T-helper 22 cell (primary cell): Measurements from ENCODE around the gene LRRC3.

Experiments used
- DNase-seq: peaks from one replicate; pipeline ENCODE4 v3.0.0-alpha.2; 2020; ENCODE audit warnings: low read depth

The LRRC3 gene

DNA sequence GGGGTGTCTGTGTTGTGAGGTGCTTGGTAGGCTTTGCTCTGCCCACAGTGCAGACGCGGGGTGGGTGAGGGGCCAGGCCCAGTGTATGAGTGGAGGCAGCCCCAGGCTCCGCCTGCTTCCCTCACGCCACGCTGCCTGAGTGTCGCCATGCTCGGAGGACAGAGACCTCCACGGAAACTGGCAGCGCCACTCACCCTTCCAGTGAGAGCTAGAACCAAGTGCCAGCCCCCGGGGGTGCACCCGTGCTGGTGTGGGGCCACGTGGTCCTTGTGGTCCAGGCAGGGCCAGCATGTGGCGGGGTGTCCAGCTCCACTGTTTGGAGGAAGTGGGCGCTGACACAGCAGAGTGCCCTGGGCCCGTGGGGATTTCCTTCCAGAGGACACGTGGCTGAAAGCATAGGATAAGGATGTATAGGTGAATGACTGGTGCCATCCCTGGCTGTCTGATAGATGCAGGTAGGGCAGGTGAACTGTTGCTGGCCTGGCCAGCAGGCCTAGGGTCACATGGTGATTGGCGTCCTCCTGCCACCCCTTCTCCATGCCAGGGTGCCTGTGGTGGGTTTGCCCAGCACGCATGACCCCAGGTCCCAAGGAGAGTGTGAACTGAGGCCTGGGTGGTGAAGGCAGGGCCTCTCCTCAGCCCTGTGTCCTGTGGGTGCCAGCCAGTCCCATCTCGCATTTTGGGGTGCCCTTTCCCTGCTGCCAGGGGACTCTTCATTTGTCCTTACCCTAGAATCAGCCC lies 3.8 kb downstream of the LRRC3 start:
- no peak for DNase-seq

DNA sequence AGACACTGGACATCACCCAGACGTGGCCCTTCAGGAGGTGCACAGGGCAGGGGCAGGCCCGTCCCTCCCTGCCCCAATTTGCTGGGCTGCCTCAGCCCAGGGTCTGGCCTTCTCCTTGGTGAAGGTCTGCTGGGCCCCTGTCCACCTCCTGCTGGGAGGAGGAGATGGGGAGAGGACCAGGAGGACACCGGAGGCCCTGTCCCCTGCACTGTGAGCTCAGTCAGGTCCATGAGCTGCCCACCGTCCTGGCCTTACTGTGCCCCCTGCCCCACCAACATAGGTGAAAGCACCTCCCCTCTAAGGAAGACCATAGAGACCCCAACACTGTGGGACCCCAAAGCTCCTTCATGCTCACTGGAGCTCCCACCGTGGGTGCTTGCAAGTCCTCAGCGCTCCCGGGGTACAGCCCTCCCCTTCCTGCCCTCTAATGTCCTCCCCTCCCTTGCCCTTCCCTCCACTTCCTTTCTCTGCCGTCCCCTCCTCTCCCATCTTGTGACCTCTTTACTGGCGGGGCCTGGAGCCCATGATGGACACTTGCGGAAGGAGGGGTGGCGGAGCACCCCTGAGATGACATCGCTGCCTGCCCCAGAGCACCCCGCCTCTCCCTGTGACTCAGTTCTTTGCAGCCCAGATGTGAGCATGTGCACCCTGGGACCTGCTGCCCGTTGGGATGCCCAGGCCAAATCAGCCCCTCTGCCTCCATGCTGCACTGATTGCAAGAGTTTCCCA lies 4.6 kb downstream of the LRRC3 start:
- DNase-seq = no peak

DNA sequence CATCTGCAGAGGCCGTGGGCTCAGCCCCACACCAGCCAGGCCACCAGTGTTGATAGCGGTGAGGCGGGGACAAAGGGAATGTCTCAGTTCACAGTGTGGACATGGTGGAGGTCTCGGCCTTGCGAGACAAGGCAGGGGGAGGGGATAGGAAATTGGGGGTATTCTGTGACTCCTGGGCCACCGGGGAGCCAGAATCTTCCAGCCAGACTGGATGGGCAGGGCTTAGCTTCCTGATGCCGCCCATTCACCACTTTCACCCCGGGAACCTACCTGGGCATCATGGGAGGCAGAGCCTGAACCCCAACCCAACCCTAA lies 5.1 kb downstream of the LRRC3 start:
- no peak for DNase-seq

DNA sequence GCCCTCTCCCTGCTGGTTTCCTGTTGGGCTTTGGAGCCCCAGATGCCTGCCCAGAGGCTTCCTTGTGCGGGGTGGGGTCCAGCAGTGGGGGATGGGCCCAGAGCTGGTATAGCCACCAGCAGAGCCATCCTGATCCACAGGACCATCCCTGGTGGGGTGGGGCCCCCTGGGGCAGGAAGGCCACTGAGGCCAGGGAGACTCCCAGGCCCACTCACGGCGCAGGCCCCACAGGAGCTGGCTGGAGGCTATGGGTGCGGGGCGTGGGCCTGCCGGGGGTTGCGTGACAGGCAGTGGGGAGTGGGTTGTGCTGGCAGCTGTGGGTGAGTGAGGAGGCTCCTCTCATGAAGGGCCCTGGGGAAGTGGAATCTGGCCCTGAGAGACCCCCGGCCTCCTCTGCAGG lies 5.7 kb downstream of the LRRC3 start:
- DNase-seq = no peak

DNA sequence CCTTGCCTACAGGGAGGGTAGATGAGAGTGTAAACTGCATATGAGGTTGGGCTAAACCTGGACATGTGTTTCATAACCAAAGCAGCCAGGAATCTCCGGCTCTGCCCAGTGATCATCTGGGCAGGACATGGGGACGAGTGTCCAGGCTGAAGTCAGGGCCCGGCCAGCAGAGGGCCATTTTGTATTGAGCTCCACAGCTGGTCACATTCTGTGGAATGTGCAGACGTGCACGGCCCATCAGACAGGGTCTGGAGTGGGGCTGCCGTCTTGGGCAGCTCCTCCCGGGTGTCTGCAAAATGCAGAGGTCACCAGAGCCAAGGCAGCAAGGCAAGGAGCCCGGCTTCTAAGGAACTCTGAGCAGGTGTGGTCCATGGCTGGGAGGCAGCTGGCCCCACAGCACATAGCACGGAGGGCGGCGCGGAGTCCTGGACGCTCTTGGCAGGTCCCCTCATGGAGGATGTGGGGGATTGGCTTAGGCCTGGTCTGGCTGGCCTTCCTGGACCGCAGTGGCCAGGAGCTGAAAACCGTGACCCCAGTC lies 6.2 kb downstream of the LRRC3 start:
- no peak for DNase-seq

DNA sequence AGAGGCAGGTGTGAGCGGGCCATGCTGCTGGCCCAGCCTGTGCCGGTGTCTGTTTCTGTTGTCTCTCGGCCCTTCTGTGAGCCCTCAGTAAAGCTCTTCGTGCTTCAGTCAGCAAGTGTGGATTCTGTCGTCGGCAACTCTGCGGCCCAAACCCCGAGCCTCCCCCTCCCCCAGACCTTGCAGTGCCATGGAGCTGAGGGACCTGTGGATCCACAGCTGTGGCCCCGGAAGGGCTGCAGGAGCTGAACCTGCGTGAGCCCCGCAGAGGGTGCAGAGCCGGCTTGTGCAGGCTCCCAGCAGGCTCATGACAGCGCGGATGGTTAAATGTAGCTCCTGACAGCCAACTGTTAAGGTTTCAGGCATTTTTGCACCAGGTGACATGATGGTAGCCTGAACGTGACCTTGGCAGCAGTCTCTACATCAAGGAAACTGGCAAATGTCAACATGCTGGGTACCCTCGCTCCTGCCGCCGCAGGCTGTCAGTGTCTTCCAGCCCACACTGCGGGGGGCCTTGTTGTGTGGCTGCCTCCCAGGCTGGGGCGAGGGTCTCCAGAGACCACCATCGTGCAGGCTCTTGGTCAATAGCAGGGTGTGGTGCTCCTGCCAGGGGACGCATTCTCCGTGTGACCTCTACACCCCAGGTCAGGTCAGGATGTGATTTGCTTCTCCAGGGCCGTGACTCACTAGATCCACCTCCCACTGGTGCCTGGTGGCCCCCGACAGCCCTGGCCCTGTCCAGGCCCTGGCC lies 7.0 kb downstream of the LRRC3 start:
- no peak for DNase-seq

DNA sequence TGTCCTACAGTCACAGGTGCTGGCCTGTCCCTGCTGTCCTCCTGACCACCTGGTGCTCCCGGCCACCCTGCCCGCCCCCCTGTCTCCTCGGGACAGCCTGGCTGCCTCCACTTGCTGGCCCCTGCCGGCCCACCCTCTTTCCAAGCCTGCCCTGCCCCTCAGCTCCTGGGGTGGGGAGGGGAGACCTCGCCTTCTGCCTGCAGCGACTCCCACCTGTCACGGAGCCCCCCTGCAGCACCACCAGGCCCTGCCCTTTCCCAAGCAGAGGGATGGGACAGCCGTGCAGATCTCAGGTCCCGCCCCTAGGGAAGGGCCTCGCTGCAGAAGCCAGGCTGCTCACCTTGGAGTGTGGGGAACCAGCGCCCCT lies 7.5 kb downstream of the LRRC3 start:
- no peak for DNase-seq

DNA sequence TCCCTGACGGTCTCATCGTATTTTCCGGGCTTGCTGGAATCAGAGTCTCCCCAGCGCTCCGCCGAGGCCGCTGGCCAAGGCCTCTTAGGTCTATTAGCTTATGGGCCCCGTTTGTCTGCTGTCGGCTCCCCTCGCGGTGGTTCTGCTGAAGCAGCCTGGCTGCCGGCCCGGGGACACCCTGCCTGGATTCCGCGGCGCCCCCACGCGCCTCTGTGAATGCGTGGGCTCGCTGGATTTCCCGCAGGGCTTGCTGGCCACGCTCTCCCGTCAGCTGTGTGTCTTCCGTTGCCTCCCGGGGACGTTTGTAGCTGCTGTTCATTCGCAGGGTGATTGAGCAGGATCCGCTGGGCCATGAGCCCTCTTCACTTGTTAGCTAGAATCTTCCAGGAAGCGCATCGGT lies 8.4 kb downstream of the LRRC3 start:
- DNase-seq = no peak

DNA sequence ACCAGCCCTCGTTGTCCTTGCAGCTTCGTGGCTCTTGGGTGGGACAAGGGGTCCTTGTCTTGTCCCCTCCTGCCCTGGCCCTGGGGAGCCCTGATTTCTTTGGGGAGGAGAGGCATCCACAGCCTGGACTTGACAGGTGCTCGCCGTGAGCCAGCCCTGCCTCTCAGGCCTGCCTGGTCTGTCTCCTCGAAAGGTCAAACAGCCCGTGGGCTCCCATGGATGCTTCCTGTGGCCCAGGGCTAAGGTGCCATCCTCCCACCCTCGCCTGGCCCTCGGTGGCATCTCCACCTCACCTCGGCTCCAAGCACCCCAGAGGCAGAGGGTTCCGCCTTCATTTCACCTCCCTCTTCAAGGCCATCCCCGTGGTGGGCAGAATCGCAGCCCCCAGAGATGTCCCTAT lies 9.0 kb downstream of the LRRC3 start:
- no peak for DNase-seq

DNA sequence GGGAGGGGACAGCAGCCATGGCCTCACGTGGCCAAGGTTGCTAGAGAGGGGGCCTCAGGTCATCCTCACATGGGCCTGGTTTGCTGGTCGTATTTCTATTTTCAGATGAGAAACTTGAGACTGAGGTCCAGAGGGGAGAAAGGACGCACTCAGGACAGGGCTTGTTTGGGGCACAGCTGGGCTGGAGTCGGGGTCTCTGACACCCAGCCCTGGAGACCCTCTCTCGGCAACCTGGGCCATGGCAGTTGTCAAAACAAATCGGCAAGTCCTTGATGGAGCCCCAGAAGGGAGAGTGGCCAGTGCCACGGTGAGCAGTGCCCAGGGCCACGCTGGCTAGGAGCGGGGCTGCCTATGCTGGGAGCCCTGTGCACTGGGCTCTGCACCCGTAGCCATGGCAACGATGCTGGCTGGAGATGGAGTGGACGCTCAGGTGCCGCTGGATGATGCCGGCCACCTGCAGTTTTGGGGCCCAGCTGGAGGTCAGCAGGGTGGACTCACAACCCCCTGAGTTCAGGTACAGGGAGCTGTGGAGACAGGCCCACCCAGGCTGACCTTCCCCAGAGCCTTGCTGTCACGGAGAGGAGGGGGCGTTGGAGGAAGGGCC lies 11.1 kb downstream of the LRRC3 start:
- DNase-seq = no peak

DNA sequence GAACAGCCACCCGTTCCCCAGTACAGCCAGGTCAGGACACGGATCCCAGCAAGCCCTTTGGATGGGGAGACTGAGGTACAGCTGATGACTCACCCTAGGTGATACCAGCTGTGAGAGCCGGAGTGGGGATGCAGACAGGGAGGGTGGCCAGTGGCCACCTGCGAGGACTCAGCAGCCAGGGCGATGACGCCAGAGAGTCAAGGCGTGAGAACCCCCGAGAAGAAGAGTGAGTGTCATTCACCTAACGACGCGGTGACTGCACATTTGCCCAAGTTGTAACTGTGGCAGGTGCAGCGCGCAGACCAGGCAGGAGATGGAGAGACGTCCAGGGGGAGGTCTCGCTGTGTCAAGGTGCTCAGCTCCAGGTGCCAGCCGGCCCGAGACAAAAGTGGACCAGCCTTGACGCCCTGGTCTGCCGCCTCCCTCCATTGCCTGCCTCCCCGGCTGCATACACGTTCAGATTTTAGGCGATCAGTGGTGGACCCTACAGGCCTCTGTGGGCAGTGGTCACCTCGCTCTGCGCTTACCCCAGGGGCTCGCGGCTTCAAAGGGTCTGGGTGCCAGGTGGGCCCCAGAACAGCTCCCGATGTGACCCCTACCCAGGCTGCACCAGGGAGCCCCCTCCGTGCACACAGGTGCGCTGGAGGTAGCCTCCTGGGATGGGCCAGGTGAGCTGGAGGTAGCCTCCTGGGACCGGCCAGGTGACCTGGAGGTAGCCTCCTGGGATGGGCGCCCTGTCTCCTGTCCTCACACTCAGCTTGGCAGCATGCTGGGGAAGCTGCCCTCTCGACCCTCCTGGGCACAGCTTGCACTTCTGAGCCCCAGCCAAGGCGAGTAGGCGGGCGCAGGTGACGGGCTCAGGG lies 11.9 kb downstream of the LRRC3 start:
- DNase-seq = no peak

DNA sequence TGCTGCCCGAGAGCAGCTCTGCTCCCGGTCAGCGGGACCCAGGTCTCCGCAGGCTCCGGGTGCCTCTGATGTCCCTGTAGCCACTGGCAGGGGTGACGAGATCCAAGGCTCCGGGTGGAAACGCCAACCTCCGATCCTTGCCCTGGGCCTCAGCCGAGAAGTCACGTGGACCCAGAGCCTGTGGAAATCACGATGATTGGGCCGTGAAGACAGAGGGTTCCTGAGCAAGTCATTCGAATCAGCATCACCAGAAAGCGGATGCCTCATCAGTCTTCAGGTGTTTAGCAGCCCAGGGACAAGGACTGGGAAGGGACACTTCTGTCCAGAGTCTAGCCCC lies 12.5 kb downstream of the LRRC3 start:
- no peak for DNase-seq

DNA sequence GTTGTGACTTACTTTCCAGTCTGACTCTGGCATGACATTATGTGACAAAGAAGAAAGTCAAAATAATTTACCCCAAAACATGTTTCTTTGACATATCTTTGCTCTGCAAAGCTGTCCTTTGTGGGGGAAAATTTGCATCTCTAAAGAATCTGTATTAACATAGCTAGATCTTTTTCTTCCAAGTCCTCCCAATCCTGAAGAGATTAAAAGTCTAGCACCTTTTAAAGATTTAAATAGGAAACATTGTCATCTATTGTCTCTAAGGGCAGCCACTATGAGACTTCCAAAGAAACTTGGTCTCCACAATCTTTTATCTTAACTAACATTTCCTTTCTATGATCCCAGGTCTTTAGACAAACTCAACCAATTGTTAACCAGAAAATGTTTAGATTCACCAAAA lies 16.0 kb downstream of the LRRC3 start:
- no peak for DNase-seq

DNA sequence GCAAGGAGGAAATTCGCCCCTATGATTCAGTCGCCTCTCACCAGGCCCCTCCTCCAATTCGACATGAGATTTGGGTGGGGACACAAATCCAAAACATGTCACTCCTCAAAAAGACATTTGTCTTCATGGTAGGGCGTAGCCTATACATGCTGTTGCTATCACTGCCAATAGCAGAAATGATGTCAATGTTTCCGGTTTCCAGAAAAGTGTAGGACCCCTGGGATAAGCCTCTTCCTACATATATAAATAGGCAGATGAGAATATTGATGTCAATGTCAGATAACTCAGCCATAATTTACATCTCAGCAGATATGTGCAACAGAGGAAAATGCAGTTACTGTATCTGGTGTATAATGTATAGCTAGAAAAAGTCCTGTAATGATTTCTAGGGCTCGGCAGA lies 16.7 kb downstream of the LRRC3 start:
- no peak for DNase-seq

DNA sequence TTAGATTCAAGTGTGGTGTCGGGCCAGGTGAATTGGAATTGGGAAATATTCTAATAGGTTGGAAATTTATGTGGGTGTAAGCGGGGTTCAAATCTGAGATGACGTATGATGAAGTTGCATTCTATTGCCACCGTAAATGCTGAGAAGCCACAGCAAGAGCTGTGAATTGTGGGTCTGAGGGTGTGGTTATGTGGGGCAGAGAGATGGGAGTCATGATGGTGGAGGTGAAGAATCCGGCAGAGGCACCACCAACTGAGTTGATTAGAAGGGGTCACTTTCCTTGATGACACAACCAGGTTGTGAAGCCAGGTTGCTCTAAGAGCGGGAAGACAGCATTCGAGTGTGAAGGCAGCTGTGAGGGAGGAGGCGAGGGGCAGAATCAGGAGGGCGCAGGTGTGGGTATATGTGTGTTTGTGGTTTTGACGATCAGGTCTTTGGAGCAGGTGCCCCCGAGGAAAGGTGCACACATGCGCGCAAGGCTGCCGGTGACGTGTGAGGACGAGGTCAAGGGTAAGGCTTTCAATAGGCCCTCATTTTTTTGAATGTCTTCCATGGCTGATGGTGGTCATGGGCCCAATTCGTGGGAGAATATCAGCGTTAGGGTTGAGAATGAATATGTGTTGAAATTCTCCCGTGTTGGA lies 18.7 kb downstream of the LRRC3 start:
- no peak for DNase-seq

DNA sequence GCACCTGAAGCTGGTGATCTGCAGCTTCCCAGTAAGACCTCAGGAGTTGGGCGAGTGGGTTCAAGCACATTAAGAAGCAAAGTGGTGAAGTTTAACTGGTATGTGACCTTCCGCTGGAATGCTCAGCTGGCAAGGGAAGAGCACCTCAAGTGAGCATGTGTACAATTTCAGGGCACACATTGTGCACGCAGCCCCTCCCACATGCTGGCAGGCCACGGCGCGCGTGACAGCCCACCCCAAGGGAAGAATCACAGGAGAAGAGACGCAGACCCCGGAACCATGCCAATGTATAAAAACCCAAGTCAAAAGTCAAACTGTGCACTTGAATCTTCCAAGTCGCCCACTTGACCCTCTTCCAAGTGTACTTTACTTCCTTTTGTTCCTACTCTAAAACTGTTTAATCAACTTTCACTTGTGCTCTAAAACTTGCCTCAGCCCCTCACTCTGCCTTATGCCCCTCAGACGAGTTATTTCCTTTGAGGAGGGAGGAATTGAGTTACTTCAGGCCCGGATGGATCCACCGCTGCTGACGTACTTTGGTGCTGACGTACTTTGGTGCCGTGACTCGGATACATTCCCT lies 20.0 kb downstream of the LRRC3 start:
- no peak for DNase-seq

DNA sequence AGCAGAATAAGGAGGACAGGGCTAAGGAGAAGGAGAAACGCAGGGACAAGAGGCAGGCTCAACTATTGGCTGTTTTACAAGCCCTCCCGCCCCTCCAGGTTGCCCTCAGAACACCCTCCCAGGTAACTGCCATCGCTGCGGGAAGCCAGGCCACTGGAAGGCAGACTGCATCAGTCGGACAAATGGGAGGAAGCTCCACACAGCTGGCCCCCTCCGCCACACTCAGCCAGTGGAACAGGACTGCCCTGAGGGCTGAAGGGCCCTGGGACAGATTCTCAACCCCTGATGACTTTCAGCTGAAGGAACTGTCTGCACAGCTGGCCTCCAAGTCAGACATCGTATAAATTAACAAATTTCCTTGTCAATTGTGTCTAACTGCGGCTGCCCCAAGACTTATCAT lies 21.8 kb downstream of the LRRC3 start:
- no peak for DNase-seq

DNA sequence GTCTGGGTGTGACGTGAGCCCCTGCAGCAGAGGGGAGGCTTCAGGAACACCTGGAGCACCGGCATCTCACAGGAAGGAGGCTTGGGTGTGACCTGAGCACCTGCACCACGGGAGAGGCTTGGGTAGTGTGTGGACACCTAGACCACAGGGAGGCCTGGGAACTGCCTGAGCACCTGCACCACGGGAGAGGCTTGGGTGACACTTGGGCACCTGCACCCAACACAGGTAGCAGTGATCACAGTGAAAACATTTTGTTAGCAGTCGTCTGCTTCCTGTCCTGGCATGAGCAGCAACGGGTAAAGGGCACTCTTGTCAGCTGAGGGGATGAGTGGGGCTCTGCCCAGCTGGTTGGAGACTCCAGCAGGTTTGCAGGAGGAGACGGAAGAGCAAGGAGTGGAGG lies 22.4 kb downstream of the LRRC3 start:
- no peak for DNase-seq

DNA sequence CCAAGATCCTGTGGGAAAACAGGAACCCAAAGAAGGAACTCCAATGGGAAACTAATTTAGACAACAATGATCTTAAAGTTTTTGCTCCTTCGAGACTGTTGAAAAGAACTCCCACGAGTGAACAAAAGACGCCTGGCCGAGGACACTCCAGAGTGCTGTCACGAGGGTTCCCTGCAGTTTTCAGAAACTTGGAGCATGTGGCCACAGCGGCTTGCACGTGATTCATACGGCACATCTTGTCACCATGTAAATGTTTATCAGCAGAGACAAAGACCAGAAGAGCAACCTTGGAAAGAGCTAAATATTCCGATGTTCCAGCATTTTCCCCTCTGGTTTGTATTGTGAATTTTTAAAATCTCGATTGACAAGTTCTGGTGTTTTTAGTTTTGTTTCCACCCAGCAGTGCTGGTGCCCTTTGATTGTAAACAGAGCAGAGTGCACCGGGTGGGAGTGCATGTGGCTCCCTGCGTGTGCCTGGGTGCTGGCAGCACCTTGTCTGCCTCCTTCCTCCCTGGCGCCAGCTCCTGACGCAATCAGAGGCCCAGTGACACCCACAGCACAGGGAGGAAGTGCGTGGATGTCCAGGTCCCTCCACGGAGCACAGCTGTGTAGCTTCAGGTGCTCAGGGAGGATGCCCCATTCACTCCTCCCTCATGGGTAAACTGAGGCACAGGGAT lies 23.0 kb downstream of the LRRC3 start:
- no peak for DNase-seq

DNA sequence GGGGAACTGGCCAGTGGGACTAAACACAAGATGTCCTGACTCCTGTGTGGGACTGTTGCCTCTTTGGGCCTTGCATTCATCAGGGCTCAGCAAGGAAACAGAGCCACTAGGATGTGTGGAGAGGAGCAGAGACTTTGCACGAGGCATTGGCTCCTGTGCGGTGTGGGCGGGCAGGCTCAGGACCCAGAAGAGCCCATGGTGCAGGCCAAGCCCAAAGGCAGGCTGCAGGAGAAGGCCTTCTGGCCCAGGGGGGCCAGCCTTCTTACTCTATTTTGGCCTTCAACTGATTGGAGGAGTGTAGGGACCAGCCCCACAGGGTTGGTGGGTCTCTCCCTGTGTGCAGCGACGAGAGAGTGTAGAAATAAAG lies 23.5 kb downstream of the LRRC3 start:
- no peak for DNase-seq
